ENCODE data around the gene WNT6. TPM values are rescaled to one million over a fixed set of nuclear protein-coding genes. Genes with fewer than 3 reads are reported as not detected.

Gene WNT6
- total RNA-seq, 1 experiment from 2014 or later, result 1.4 TPM

DNA sequence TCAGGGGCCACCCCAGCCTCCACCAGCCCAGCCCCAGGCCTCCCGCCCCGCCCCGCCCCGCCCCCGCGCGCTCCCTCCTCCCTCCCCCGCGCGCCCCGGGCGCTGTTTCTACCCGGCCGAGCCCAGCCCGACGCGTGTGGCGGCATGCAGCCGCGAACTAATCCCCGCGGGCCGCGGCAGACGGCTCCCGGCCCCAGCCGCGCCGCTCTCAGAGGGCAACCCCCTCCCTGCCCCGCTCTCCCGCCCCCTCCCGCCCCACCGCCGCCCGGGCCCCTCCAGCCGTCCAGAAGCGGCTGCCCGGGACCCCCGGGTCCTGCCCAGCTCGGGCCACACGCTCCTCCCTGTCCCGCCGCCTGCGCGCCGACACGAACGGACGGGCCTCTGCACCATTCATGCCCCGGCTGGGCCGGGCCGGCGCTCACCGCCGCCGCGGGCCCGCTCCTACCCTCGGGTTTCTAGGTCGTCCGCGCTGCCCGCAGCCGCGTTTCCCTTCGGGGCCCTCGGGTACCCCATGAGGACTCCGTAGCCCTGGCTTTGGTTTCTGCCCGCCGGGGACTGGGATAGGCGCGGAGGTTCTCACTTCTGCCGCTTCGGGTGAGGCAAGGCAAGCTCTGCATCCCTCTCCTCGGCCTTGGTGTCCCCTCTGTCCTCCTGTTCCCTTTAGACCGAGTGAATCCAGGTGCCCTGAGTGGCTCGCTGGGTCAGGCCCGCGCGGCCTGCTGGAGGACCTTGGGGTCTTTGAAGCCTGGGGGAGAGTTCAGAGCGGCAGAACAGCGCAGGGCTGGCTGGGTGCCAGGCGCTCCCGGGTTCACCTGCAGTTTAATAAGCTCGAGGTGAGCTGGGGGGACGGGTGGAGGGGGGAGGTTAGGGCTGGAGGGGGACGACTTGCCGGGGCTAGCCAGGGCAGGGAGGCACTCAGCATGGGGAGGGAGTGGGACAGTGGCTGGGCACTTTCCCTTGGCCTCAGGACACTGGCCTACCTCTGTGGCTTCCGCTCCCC is 24.2 kb downstream of the WNT6 start (continued):
- TF ChIP-seq CEBPB (IDR thresholded peaks at IDR 0.05; ENCODE audit: low read depth) (no peak), POLR2A (IDR thresholded peaks at IDR 0.05; ENCODE audit: borderline replicate concordance, extremely low read depth, insufficient read depth, insufficient read length) (no peak), YY1 (IDR thresholded peaks at IDR 0.05; ENCODE audit: extremely low read depth, insufficient replicate concordance, low read depth, low read length) (no peak), EZH2 (IDR thresholded peaks at IDR 0.05) (no peak), CBX3 (IDR thresholded peaks at IDR 0.05; ENCODE audit: low read depth) (no peak)

DNA sequence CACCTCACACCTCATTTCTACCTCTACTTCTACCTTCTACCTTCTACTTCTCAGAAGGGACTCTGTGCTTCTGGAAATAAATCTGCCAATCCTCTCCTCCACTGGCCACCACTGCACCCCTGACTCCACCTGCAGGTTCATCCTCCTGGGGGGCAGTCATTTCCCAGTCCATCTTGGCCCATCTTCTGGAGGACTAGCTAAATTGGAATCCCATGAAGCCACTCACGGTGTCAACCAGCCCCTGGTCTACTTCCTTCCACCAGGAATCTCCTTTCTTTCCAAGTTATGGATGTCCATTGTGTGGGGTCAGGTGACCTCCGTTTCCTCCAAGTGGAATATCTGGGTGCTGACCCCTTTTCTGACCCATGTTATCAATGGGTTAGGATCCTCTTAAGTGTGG is 24.9 kb downstream of the WNT6 start:
- TF ChIP-seq YY1 (IDR thresholded peaks at IDR 0.05; ENCODE audit: extremely low read depth, insufficient replicate concordance, low read depth, low read length) (no peak), EZH2 (IDR thresholded peaks at IDR 0.05) (no peak), ZFX (IDR thresholded peaks at IDR 0.05) (no peak), SRF (IDR thresholded peaks at IDR 0.05; ENCODE audit: low read depth) (no peak), CBX3 (IDR thresholded peaks at IDR 0.05; ENCODE audit: low read depth) (no peak), TCF7L2 (IDR thresholded peaks at IDR 0.05; ENCODE audit: borderline replicate concordance, extremely low read depth, insufficient read depth, insufficient read length) (no peak), JUND (IDR thresholded peaks at IDR 0.05) (no peak)
- TF ChIP-seq, protein P1, sequence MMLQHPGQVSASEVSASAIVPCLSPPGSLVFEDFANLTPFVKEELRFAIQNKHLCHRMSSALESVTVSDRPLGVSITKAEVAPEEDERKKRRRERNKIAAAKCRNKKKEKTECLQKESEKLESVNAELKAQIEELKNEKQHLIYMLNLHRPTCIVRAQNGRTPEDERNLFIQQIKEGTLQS (IDR thresholded peaks at IDR 0.05), result no peak
- TF ChIP-seq, protein P2, sequence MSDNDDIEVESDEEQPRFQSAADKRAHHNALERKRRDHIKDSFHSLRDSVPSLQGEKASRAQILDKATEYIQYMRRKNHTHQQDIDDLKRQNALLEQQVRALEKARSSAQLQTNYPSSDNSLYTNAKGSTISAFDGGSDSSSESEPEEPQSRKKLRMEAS (IDR thresholded peaks at IDR 0.05), result no peak
- TF ChIP-seq, protein P3, sequence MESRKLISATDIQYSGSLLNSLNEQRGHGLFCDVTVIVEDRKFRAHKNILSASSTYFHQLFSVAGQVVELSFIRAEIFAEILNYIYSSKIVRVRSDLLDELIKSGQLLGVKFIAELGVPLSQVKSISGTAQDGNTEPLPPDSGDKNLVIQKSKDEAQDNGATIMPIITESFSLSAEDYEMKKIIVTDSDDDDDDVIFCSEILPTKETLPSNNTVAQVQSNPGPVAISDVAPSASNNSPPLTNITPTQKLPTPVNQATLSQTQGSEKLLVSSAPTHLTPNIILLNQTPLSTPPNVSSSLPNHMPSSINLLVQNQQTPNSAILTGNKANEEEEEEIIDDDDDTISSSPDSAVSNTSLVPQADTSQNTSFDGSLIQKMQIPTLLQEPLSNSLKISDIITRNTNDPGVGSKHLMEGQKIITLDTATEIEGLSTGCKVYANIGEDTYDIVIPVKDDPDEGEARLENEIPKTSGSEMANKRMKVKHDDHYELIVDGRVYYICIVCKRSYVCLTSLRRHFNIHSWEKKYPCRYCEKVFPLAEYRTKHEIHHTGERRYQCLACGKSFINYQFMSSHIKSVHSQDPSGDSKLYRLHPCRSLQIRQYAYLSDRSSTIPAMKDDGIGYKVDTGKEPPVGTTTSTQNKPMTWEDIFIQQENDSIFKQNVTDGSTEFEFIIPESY (IDR thresholded peaks at IDR 0.05; ENCODE audit: extremely low read depth, insufficient replicate concordance, low read length), result no peak
- CTCF ChIA-PET, result interaction anchor here (1.2 to 15.1 kb wide), 2 partner anchors 10 to 96 kb away, joined by 4 to 278 read pairs; no protein-coding TSS in a partner anchor
- POLR2A ChIA-PET, result interaction anchor here (0.8 kb wide), 1 partner anchor 8 kb away, joined by 3 read pairs; no protein-coding TSS in a partner anchor
- Histone ChIP-seq H3K27me3 (ENCODE audit: insufficient read depth, low read length) (no peaks in the 10 kb centered on the region), H4K20me1 (ENCODE audit: insufficient read depth) (no peaks in the 10 kb centered on the region), H3K9me2 (ENCODE audit: insufficient read depth) (no peaks in the 10 kb centered on the region), H3K36me3 (ENCODE audit: control insufficient read depth in 1 of 2, insufficient read depth in 2 of 2, low read length in 2 of 2) (no peaks in the 10 kb centered on the region), H2AFZ (ENCODE audit: low read depth, low read length, poor library complexity, severe bottlenecking) (no peak overlapping the region), H3K9ac (ENCODE audit: low read length) (no peak overlapping the region), H3K9me3 (ENCODE audit: control insufficient read depth in 1 of 2, insufficient read depth in 1 of 2, low read depth in 1 of 2, low read length in 2 of 2) (no peaks in the 10 kb centered on the region), H3K4me2 (ENCODE audit: low read length) (peak overlapping the region; percentile 97), H3K4me3 (replicated peaks in 1 of 2; ENCODE audit: low read depth in 1 of 2, low read length in 2 of 2) (peak overlapping the region; percentile 49 to 63; a peak in 1 of 4 replicates), H3K79me2 (ENCODE audit: insufficient read depth, low read length) (no peaks in the 10 kb centered on the region), H3K27ac (ENCODE audit: low read depth, low read length) (no peak overlapping the region), H3K4me1 (ENCODE audit: control insufficient read depth in 1 of 2, insufficient read depth in 2 of 2, low read length in 2 of 2) (peaks cover 19 to 29% of the 10 kb centered on the region in 2 experiments)
- intact Hi-C loops (cut with micrococcal nuclease), result no loop called here
- no TSS peak for BruUV-seq (replicated peaks)
- DNase-seq (ENCODE audit: low read depth, low spot score) (no peak), ATAC-seq (no peak)
- RAD21 ChIA-PET (ENCODE audit: low non-redundant PET in 1 of 2, low total read pairs in 2 of 2, uncharacterized antibody in 2 of 2, unreplicated experiment in 2 of 2), result no interaction called here

All from HCT116 (cell line).